OCI-M2 (cell line): ENCODE measurements around the gene FGGY.

Experiments used
- DNase-seq: peaks from one replicate; lab custom pipeline; 2025; ENCODE audit not compliant: unreplicated experiment; lab: John Stamatoyannopoulos, UW

The FGGY gene

DNA sequence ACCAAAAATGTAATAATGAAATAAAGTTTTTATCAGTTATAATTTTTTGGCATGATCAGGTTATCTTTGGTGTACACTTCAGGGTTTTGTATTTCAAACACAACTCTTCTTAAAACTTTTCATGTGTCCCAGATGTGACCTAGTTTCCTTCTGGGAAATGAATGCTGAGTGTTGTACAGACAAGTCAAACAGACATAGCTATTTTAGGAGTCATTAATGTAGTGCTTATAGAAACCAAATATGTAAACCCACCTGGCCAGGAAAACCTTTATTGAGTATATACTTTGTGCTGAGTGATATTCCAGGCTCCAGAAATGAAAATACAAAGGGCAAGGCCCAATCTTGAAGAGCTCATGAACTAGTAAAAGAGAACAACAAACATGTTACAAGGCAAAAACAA is 491.9 kb downstream of the FGGY start:
- no peak for DNase-seq

DNA sequence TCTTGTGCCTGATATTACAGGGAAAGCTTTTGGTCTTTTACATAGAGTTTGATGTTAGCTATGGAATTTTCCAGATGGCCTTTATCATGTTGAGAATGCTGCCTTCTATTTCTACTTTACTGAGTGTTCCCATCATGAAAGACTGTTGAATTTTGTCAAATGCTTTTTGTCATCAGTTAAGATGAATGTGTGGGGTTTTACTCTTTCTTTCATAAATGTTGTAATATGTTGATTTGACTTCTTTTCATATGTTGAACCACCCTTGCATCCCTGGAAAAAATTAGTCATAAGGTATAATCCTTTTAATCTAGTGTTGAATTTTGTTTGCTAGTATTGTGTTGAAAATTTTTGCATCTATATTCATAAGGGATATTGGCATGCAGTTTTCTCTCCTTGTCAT is 501.7 kb downstream of the FGGY start:
- DNase-seq = no peak

GRCh38 chr1:59803458-59804038 is 506.7 kb downstream of the FGGY start:
- DNase-seq = peak; percentile 34

- no peak for DNase-seq
Observed at GRCh38 chr1:59804301-59804700, 507.4 kb downstream of the FGGY start.

GRCh38 chr1:59805554-59805953 is 508.7 kb downstream of the FGGY start:
- DNase-seq = no peak
